Hepatocyte (in vitro differentiated cells): ENCODE data around the gene TOR1AIP2.

ENCODE experiments used
- EZH2 ChIP-seq: fragments of 200-600 bp; sonication (generic); IDR thresholded peaks from 2 replicates; pipeline ENCODE4 v1.6.1; 2016; ENCODE audit warnings: antibody characterized with exemption, mild to moderate bottlenecking, borderline replicate concordance
- EZH2phosphoT487 ChIP-seq: fragments of 200-600 bp; sonication (generic); IDR thresholded peaks from one replicate; pipeline ENCODE4 v1.6.1; 2018; ENCODE audit warnings: antibody characterized with exemption, mild to moderate bottlenecking, low read depth, moderate library complexity; ENCODE audit not compliant: unreplicated experiment, severe bottlenecking
- TF ChIP-seq, protein P1 (sequence below): fragments of 200-600 bp; sonication (generic); IDR thresholded peaks from 2 replicates; pipeline ENCODE4 v1.5.1; 2016; ENCODE audit warnings: antibody characterized with exemption, mild to moderate bottlenecking; ENCODE audit not compliant: poor library complexity

GRCh38 chr1:179823693-179824092 lies 53.9 kb downstream of the TOR1AIP2 start:
- TF ChIP-seq, protein P1, sequence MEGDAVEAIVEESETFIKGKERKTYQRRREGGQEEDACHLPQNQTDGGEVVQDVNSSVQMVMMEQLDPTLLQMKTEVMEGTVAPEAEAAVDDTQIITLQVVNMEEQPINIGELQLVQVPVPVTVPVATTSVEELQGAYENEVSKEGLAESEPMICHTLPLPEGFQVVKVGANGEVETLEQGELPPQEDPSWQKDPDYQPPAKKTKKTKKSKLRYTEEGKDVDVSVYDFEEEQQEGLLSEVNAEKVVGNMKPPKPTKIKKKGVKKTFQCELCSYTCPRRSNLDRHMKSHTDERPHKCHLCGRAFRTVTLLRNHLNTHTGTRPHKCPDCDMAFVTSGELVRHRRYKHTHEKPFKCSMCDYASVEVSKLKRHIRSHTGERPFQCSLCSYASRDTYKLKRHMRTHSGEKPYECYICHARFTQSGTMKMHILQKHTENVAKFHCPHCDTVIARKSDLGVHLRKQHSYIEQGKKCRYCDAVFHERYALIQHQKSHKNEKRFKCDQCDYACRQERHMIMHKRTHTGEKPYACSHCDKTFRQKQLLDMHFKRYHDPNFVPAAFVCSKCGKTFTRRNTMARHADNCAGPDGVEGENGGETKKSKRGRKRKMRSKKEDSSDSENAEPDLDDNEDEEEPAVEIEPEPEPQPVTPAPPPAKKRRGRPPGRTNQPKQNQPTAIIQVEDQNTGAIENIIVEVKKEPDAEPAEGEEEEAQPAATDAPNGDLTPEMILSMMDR, result no peak
- TF ChIP-seq EZH2 (no peak), EZH2phosphoT487 (no peak)
